IPS-NIHi7 (cell line): ENCODE data around the gene CLN6.
A peak's percentile ranks its signal among the peaks of the same experiment; 100 is the strongest.
"Not testable (repeated sequence)": the region's sequence is repeated elsewhere in the genome, so short reads cannot be mapped to it uniquely, and the experiment has no call there.

Source experiments
- DNase-seq: peaks from one replicate; pipeline ENCODE4 v3.0.0; 2012; ENCODE audit warnings: mixed read lengths; ENCODE audit errors: extremely low spot score

Gene CLN6

DNA sequence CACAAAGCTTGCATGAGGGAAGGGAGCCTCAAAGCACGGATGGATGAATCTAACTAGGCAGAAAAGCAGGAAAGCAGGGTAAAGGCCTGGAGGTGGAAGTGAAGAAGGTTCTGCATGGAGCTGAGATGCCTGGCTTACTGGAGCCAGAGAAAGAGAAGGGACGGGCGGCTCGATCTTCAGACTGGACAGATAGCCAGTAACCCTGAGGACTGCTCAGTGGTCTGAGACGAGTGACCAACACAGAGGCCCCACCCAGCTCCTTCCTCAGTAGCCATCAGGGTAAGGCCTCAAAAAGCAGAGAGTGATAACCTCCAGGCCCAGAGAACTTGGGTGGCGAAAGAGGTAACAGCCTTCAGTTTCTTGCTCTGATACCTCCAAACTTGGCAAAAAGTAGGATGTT lies 6.4 kb downstream of the CLN6 start:
- DNase-seq: no peak

- not testable (repeated sequence) for DNase-seq
Measured at GRCh38 chr15:68222432-68222743, 7.1 kb downstream of the CLN6 start.

GRCh38 chr15:68221530-68222431 lies 7.7 kb downstream of the CLN6 start:
- not testable (repeated sequence) for DNase-seq

DNA sequence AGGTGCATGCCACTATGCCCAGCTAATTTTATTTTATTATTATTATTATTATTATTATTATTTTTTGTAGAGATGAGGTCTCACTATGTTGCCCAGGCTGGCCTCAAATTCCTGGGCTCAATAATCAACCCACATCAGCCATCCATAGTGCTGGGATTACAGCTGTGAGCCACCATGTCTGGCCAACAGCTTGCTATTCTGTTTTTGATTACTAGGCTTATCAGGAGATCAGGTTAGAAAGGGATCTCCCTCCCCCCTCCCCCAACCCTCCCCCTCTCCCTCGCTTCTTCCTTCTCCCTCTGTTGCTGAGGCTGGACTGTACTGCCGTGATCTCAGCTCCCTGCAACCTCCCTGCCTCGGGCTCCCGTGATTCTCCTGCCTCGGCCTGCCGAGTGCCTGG lies 8.6 kb downstream of the CLN6 start:
- DNase-seq: no peak

DNA sequence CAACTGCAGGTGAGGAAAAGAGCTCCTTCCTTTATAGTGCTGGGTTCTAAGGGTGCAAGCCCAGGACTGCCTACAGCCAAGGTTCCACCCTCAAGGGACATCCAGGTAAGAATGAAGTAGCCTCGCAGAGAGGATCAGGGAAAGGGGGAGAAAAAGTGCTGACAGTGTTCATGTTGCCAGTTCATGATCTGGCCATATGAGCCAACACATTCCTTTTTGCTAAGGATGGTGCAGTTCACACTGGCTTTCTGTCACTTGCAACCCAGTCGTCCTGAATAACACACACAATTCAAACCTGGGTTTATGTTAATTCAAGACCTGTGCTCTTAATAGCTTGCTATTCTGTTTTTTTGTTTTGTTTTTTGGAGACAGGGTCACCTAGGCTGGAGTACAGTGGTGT lies 9.0 kb downstream of the CLN6 start:
- DNase-seq: no peak

GRCh38 chr15:68218847-68219798 lies 10.4 kb downstream of the CLN6 start:
- DNase-seq: peak; percentile 1

- no peak for DNase-seq
Measured at GRCh38 chr15:68218331-68218730, 11.2 kb downstream of the CLN6 start.

- no peak for DNase-seq
Measured at GRCh38 chr15:68217341-68217740, 12.2 kb downstream of the CLN6 start.

GRCh38 chr15:68214838-68215254 lies 14.7 kb downstream of the CLN6 start:
- DNase-seq: no peak

GRCh38 chr15:68213991-68214837 lies 15.3 kb downstream of the CLN6 start:
- no peak for DNase-seq

DNA sequence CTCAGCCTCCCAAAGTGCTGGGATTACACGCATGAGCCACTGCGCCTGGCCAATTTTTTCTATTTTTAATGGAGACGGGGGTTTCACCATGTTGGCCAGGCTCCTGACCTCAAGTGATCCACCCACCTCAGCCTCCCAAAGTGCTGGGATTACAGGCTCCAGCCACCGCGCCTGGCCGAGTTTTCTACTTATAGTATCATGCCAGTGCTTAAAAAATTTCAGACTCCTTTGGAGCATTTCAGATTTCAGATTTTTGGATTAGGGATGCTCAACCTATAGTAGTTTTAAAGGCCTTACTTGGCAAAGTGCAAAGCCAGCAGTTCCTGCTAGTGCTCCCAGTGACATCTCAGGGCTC lies 16.1 kb downstream of the CLN6 start:
- not testable (repeated sequence) for DNase-seq

GRCh38 chr15:68211656-68212320 lies 17.7 kb downstream of the CLN6 start:
- DNase-seq: no peak

DNA sequence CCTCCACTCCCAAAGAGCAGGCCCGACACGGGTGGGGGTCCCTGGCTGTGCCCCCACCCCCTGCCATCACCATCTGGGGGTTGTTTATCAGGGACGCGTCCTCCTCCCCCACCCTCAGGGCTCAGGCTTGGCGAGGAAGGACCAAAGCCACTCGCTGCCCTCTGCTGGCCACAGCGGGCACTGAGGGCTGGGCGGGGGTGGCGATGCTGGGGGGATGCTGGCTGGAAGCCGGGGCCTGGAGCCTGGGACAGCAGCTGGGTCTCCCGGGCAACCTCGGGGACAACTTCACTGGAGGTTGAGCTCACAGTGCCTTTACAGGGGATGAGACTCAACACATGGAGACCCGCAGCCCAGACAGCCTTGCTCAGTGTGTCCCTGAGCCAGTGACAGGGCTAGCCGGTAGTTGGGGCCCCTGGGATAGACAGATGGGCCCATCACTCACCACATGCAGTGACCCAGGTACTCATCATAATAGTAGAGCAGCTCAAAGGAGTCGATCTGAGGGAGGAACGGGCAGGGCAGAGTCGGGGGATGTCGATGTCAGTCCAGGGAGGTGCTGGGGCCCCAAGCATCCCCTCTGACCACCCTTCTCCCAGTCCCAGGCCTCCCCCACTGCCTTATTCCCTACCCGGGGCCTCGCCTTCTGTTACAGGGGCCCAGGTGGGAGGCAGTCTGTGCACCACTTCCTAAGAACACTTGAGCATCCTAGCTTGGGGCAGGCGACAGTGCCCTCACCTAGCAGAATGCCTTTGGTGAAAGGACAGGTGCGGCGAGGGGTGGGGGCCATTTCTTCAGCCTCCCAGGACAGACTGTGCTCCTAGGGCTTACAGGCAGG lies 18.5 kb downstream of the CLN6 start:
- DNase-seq: peak; percentile 86

- DNase-seq: no peak
Measured at GRCh38 chr15:68210409-68210756, 19.1 kb downstream of the CLN6 start.

- no peak for DNase-seq
Measured at GRCh38 chr15:68209735-68210408, 19.7 kb downstream of the CLN6 start.

DNA sequence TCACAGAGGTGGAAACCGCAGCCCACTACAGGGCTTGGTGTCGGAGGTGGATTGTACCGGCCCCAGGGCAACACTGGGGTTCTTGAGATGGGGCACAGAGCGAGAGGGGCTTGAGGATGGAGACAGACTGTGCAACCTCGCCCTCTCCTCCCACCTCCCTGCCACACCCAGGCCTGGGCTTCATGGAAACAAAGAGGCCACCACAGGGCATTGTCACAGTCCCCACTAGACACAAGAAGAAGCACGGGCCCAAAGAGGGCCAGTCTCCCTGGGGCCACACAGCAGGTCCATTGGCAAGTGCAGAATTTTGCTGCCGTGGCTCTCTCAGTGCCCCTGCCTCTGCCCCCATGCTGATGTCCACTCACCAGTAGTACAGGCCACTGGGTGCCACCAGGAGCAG lies 20.3 kb downstream of the CLN6 start:
- no peak for DNase-seq

DNA sequence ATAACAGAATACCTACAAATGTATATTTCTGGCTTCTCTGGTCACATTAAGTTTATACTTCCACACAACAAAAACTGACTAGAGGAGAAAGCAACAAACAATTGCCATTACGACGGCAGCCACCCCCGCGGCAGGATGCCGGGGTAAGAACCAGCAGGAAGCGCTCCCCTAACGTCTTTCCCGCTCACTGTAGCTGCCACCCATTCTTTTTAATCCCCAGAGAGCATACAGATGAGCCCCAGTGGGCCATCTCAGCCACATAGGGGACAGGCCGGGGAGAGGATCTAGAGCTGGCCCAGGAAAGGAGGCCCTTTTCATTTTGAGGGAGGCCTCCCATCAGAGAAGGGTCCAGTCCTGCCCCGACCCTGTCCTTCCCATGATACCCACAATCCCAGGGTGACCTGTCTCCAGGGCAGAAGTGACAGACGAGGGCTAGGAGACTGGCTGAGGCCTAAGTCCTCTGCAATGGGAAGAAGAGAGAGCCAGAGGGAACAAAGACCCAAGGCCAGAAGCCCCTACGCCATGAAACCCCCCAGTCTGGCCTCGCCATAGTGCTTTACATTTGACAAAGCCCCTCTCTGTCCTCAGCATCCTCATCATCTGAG lies 20.8 kb downstream of the CLN6 start:
- no peak for DNase-seq

GRCh38 chr15:68208136-68208535 lies 21.4 kb downstream of the CLN6 start:
- DNase-seq: no peak

DNA sequence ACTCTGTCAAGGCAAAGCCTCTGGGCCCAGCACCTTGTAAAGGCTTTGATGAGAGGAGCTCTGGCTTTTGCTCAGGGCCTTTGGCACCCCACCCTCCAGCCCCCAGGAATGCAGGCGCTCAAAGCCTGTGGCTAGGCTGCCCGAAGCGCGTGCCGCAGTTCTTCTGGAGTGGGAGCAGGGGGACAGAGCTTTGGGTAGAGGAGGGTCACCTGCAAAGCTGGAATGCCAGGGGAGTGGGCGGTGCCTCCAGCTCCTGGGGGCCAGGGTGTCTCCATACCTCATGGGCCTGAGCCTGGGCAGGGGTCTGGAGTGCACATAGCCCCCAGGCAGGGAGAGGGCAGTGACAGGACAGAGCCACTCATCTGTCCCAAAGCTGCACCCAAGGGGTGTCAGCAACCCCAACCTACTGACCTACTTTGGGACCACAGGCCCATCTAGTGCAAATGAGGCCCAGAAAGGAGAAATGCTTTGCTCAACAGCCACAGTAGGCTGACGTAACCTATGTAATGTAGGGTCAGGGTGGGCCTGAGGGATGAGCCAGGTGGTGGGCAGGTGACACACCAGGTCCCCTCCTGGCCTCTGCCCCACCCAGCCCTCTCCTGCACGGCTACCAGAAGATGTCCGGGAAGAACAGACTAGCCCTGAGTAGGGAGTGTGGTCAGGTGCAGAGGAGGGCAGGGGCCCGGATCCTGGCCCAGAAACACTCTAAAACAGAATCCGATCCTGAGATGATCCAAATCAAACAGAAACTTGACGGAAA lies 22.2 kb downstream of the CLN6 start:
- no peak for DNase-seq
